ENCODE measurements around the gene VAV3.

Gene VAV3

DNA sequence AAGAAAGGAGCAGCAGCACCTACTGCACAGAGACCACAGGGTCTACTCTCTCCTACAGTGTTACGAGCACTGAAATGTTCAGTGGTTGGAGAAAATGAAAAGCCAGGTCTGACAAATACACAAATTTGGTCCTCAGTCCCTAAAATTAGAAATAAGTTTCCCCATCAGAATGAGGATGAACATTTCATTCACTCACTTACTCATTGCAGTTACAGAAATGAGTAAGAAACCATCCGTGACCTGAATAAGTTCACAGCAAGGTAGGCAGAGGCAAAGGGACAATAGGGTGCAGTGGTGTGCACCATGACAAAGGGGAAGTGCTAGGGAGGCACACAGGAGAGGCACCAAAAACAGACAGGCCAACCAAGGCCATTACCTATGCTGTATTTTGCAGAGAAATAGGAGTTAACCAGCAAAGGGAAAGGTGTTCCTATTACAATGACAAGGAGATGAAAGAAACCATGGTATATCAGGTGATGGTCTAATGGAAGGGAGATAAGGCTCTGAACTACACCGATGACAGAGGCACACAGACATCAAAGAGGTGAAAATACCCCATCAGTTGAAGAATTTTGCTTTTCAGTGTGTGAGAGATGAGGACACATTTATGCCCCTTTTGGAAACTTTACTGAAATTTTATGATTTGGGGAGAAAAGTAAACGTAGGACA lies 29.4 kb downstream of the VAV3 start:
- H3K27ac ChIP-seq (ENCODE audit: low read depth, low read length) = no peak overlapping the region
- peaks cover 21% of the 10 kb centered on the region for H3K4me1 ChIP-seq (ENCODE audit: control insufficient read depth, insufficient read depth, low read length)
- no peak overlapping the region for H3K9ac ChIP-seq (ENCODE audit: low read length)
- no peaks in the 10 kb centered on the region for H3K27me3 ChIP-seq (ENCODE audit: control insufficient read depth, insufficient read depth, low read length)
- H3K36me3 ChIP-seq (ENCODE audit: control insufficient read depth, insufficient read depth, low read length) = no peaks in the 10 kb centered on the region
- H3K9me3 ChIP-seq (ENCODE audit: control insufficient read depth, insufficient read depth, low read depth, low read length) = no peaks in the 10 kb centered on the region
- no peak overlapping the region for H3K4me3 ChIP-seq (ENCODE audit: low read depth, low read length)

- no peak overlapping the region for H3K27ac ChIP-seq (ENCODE audit: low read depth, low read length)
- no peaks in the 10 kb centered on the region for H3K36me3 ChIP-seq (ENCODE audit: control insufficient read depth, insufficient read depth, low read length)
- H3K9me3 ChIP-seq (ENCODE audit: control insufficient read depth, insufficient read depth, low read depth, low read length) = no peaks in the 10 kb centered on the region
- no peak overlapping the region for H3K4me3 ChIP-seq (ENCODE audit: low read depth, low read length)
- H3K4me1 ChIP-seq (ENCODE audit: control insufficient read depth, insufficient read depth, low read length) = peaks cover 21% of the 10 kb centered on the region
- no peak overlapping the region for H3K9ac ChIP-seq (ENCODE audit: low read length)
- no peaks in the 10 kb centered on the region for H3K27me3 ChIP-seq (ENCODE audit: control insufficient read depth, insufficient read depth, low read length)
Observed at GRCh38 chr1:107934578-107934977, 30.4 kb downstream of the VAV3 start.

DNA sequence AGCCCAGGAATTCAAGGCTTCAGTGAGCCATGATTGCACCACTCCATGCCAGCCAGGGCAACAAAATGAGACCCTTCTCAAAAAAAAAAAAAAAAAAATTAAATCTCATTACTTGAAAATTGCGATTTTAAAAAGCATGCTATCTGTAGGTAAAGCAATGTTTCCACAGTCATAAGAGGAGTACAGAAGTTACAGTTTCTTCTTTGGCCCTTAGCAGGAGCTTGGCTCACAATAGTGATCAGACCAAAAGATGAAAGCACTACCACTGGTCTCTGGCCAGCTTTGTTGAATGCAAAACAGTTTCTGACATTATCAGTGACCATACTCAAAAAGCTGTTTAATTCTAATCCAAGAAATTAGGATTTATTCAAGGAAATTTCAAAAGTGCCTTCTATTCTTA lies 31.2 kb downstream of the VAV3 start:
- no peaks in the 10 kb centered on the region for H3K36me3 ChIP-seq (ENCODE audit: control insufficient read depth, insufficient read depth, low read length)
- H3K9ac ChIP-seq (ENCODE audit: low read length) = no peak overlapping the region
- H3K4me1 ChIP-seq (ENCODE audit: control insufficient read depth, insufficient read depth, low read length) = peaks cover 21% of the 10 kb centered on the region
- H3K4me3 ChIP-seq (ENCODE audit: low read depth, low read length) = no peak overlapping the region
- H3K27ac ChIP-seq (ENCODE audit: low read depth, low read length) = no peak overlapping the region
- no peaks in the 10 kb centered on the region for H3K27me3 ChIP-seq (ENCODE audit: control insufficient read depth, insufficient read depth, low read length)
- H3K9me3 ChIP-seq (ENCODE audit: control insufficient read depth, insufficient read depth, low read depth, low read length) = no peaks in the 10 kb centered on the region

- Histone ChIP-seq H3K4me3 (ENCODE audit: low read depth, low read length) (no peak overlapping the region), H3K4me1 (ENCODE audit: control insufficient read depth, insufficient read depth, low read length) (no peaks in the 10 kb centered on the region; the same call in 1 of the 2 replicates), H3K27me3 (ENCODE audit: control insufficient read depth, insufficient read depth, low read length) (no peaks in the 10 kb centered on the region), H3K36me3 (ENCODE audit: control insufficient read depth, insufficient read depth, low read length) (no peaks in the 10 kb centered on the region), H3K27ac (ENCODE audit: low read depth, low read length) (no peak overlapping the region), H3K9ac (ENCODE audit: low read length) (no peak overlapping the region), H3K9me3 (ENCODE audit: control insufficient read depth, insufficient read depth, low read depth, low read length) (no peaks in the 10 kb centered on the region)
Observed at GRCh38 chr1:107930292-107930691, 34.7 kb downstream of the VAV3 start.

- Histone ChIP-seq H3K4me1 (ENCODE audit: control insufficient read depth, insufficient read depth, low read length) (no peaks in the 10 kb centered on the region; the same call in 1 of the 2 replicates), H3K36me3 (ENCODE audit: control insufficient read depth, insufficient read depth, low read length) (no peaks in the 10 kb centered on the region), H3K27me3 (ENCODE audit: control insufficient read depth, insufficient read depth, low read length) (no peaks in the 10 kb centered on the region), H3K9me3 (ENCODE audit: control insufficient read depth, insufficient read depth, low read depth, low read length) (no peaks in the 10 kb centered on the region), H3K4me3 (ENCODE audit: low read depth, low read length) (no peak overlapping the region), H3K9ac (ENCODE audit: low read length) (no peak overlapping the region), H3K27ac (ENCODE audit: low read depth, low read length) (no peak overlapping the region)
Observed at GRCh38 chr1:107927820-107928219, 37.2 kb downstream of the VAV3 start.

GRCh38 chr1:107926436-107927080 lies 38.4 kb downstream of the VAV3 start:
- H3K4me3 ChIP-seq (ENCODE audit: low read depth, low read length) = no peak overlapping the region
- no peak overlapping the region for H3K9ac ChIP-seq (ENCODE audit: low read length)
- no peak overlapping the region for H3K27ac ChIP-seq (ENCODE audit: low read depth, low read length)
- no peaks in the 10 kb centered on the region for H3K36me3 ChIP-seq (ENCODE audit: control insufficient read depth, insufficient read depth, low read length)
- no peaks in the 10 kb centered on the region for H3K9me3 ChIP-seq (ENCODE audit: control insufficient read depth, insufficient read depth, low read depth, low read length)
- no peaks in the 10 kb centered on the region for H3K27me3 ChIP-seq (ENCODE audit: control insufficient read depth, insufficient read depth, low read length)
- no peaks in the 10 kb centered on the region; the same call in 1 of the 2 replicates for H3K4me1 ChIP-seq (ENCODE audit: control insufficient read depth, insufficient read depth, low read length)

- Histone ChIP-seq H3K9me3 (ENCODE audit: control insufficient read depth, insufficient read depth, low read depth, low read length) (no peaks in the 10 kb centered on the region), H3K36me3 (ENCODE audit: control insufficient read depth, insufficient read depth, low read length) (no peaks in the 10 kb centered on the region), H3K27ac (ENCODE audit: low read depth, low read length) (no peak overlapping the region), H3K4me1 (ENCODE audit: control insufficient read depth, insufficient read depth, low read length) (no peaks in the 10 kb centered on the region; the same call in 1 of the 2 replicates), H3K4me3 (ENCODE audit: low read depth, low read length) (no peak overlapping the region), H3K9ac (ENCODE audit: low read length) (no peak overlapping the region), H3K27me3 (ENCODE audit: control insufficient read depth, insufficient read depth, low read length) (no peaks in the 10 kb centered on the region)
Observed at GRCh38 chr1:107925565-107925964, 39.4 kb downstream of the VAV3 start.

- H3K9me3 ChIP-seq (ENCODE audit: control insufficient read depth, insufficient read depth, low read depth, low read length) = no peaks in the 10 kb centered on the region
- H3K9ac ChIP-seq (ENCODE audit: low read length) = no peak overlapping the region
- H3K4me1 ChIP-seq (ENCODE audit: control insufficient read depth, insufficient read depth, low read length) = no peaks in the 10 kb centered on the region
Observed at GRCh38 chr1:107920999-107921398, 44.0 kb downstream of the VAV3 start.

DNA sequence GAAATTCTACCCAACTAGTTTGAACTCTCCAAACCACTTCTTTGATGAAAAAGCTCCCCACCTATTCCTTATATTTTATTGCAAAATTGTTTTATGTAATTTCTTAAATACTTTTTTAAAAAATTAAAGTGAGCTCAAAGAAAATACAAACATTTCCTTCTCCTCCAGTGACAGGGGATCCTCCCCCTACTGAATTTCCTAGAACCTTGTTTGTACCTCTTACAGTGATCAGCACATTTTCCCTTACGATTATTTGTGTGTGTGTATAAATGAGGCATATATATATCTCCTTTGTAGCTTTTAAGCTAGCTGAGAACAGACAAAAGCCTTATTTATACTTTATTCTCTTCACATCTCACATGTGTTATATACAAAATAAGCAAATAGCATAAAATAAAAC lies 44.4 kb downstream of the VAV3 start:
- no peaks in the 10 kb centered on the region for H3K9me3 ChIP-seq (ENCODE audit: control insufficient read depth, insufficient read depth, low read depth, low read length)
- no peak overlapping the region for H3K27ac ChIP-seq (ENCODE audit: low read depth, low read length)
- H3K4me3 ChIP-seq (ENCODE audit: low read depth, low read length) = no peak overlapping the region
- H3K36me3 ChIP-seq (ENCODE audit: control insufficient read depth, insufficient read depth, low read length) = no peaks in the 10 kb centered on the region
- no peaks in the 10 kb centered on the region for H3K4me1 ChIP-seq (ENCODE audit: control insufficient read depth, insufficient read depth, low read length)
- H3K27me3 ChIP-seq (ENCODE audit: control insufficient read depth, insufficient read depth, low read length) = no peaks in the 10 kb centered on the region
- H3K9ac ChIP-seq (ENCODE audit: low read length) = no peak overlapping the region

More at GRCh38 chr1:107920999-107921398, 44.0 kb downstream of the VAV3 start:
- no peak overlapping the region for H3K27ac ChIP-seq (ENCODE audit: low read depth, low read length)
- no peaks in the 10 kb centered on the region for H3K36me3 ChIP-seq (ENCODE audit: control insufficient read depth, insufficient read depth, low read length)
- H3K27me3 ChIP-seq (ENCODE audit: control insufficient read depth, insufficient read depth, low read length) = no peaks in the 10 kb centered on the region
- no peak overlapping the region for H3K4me3 ChIP-seq (ENCODE audit: low read depth, low read length)

GRCh38 chr1:107919953-107920352 lies 45.0 kb downstream of the VAV3 start:
- Histone ChIP-seq H3K4me3 (ENCODE audit: low read depth, low read length) (no peak overlapping the region), H3K9ac (ENCODE audit: low read length) (no peak overlapping the region), H3K27me3 (ENCODE audit: control insufficient read depth, insufficient read depth, low read length) (no peaks in the 10 kb centered on the region), H3K27ac (ENCODE audit: low read depth, low read length) (no peak overlapping the region), H3K4me1 (ENCODE audit: control insufficient read depth, insufficient read depth, low read length) (no peaks in the 10 kb centered on the region), H3K9me3 (ENCODE audit: control insufficient read depth, insufficient read depth, low read depth, low read length) (no peaks in the 10 kb centered on the region), H3K36me3 (ENCODE audit: control insufficient read depth, insufficient read depth, low read length) (no peaks in the 10 kb centered on the region)

- H3K9ac ChIP-seq (ENCODE audit: low read length) = no peak overlapping the region
- H3K4me3 ChIP-seq (ENCODE audit: low read depth, low read length) = no peak overlapping the region
- H3K4me1 ChIP-seq (ENCODE audit: control insufficient read depth, insufficient read depth, low read length) = no peaks in the 10 kb centered on the region
- H3K27ac ChIP-seq (ENCODE audit: low read depth, low read length) = no peak overlapping the region
- H3K27me3 ChIP-seq (ENCODE audit: control insufficient read depth, insufficient read depth, low read length) = no peaks in the 10 kb centered on the region
- no peaks in the 10 kb centered on the region for H3K36me3 ChIP-seq (ENCODE audit: control insufficient read depth, insufficient read depth, low read length)
- no peaks in the 10 kb centered on the region for H3K9me3 ChIP-seq (ENCODE audit: control insufficient read depth, insufficient read depth, low read depth, low read length)
Observed at GRCh38 chr1:107914119-107914765, 50.7 kb downstream of the VAV3 start.

Measured in HUES6 (cell line).